Muscle of back (tissue), 11 donors: ENCODE measurements around the gene PTPRN2. TPM values are rescaled to one million over a fixed set of nuclear protein-coding genes. Genes with fewer than 3 reads are reported as not detected.
"Not testable (repeated sequence)": the region's sequence is repeated elsewhere in the genome, so short reads cannot be mapped to it uniquely, and the experiment has no call there.

Source experiments
- DNase-seq, 3 donors: peaks; one replicate each; pipeline versions ENCODE4 v3.0.0 to v3.0.0-alpha.2; 2013
- polyA plus RNA-seq, 10 donors: library from polyadenylated mRNA; unstranded; fragments of 120-200 nt; gene quantifications; one replicate each; pipeline ENCODE4 v1.2.1, GENCODE V29; 2013; ENCODE audit not compliant: insufficient read length in 10 of 10

PTPRN2 gene
- polyA plus RNA-seq, 10 donors, result 1.8 to 3.1 (median 2.1) TPM

DNA sequence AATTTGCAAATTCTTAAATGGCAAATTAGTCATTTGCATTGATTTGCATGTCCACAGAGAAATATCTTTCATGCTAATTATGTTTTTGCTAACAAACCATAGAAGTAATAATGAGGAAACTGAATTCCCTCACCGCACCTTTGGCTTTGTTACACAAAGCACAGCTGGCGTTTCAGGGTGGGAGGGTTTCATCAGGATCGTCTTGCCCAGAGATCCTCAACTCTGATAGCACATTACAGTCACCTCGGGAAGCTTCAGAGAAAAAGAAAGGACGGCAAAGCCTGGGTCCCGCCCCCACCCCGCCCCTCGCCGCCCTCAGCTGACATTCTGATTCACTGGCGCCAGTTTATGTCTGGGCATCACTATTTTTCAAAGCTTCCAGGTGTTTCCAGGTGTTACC, 119.4 kb downstream of the PTPRN2 start:
- DNase-seq, result no peak

DNA sequence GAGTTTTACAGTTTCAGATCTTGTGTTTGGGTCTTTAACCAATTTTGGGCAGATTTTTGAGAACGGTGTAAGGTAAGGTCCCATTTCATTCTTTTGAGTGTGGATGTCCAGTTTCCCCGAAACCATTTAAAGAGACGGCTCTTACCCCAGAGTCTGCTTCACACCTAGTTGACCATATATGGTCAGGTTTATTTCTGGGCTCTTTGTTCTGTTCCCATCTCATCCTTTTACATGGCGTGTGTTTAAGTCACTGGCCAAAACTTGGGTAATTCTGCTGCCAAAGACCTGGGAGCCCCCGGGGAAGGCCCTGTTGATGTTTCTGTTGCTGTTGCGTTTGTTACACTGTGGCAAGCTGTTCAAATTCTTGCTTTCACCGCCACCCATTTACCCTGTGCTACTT, 120.1 kb downstream of the PTPRN2 start:
- no peak for DNase-seq

DNA sequence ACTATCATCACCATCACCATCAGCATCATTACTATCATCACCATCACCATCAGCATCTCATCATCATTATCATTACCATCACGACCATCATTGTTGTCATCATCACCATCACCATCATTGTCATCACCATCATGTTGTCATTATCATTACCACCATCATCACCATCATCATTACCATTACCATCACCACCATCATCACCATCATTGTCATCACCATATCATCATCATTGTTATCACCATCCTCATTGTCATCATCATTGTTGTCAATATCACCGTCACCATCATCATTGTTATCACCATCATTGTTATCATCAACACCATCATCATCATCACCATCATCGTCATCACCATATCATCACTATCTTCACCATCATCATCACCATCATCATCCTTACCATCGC, 124.3 kb downstream of the PTPRN2 start:
- DNase-seq, result no peak

DNA sequence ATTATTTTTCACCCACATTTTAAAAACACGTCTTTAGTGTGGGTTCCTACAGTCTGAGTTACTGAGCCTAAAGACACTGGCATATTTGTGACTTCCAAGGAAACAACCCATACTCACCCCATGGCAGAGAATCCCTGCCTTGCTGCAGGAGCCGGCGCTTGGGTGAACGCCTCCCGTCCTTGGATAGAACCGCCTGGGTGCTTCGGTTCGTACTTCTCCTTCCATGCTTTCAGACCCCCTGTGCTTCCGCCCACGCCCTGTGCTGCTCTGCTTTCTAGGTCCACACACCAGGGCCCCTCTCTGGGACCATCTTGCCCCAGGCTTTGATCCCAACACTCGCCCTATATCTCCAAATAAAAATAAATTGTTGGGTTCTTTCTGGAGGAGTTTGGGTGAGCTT, 125.8 kb downstream of the PTPRN2 start:
- no peak for DNase-seq

DNA sequence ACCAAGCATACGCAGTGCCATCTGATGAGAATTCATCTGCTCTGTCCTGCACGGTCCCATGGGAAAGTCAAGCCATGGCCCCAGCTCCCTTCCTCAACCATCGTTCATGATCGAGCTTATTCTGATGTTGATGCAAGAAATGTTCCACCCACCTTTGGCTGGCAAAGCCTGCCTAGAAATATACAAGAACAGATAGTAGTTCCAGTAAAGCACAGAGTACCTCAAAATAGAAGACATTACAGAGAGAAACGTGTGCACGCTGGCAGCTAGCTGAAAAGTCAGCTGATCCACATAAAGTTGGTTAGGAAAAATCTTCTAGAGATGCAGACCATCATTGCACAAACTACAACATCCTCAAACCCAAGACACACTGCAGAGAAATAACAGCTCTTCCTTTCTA, 127.0 kb downstream of the PTPRN2 start:
- DNase-seq, result no peak

DNA sequence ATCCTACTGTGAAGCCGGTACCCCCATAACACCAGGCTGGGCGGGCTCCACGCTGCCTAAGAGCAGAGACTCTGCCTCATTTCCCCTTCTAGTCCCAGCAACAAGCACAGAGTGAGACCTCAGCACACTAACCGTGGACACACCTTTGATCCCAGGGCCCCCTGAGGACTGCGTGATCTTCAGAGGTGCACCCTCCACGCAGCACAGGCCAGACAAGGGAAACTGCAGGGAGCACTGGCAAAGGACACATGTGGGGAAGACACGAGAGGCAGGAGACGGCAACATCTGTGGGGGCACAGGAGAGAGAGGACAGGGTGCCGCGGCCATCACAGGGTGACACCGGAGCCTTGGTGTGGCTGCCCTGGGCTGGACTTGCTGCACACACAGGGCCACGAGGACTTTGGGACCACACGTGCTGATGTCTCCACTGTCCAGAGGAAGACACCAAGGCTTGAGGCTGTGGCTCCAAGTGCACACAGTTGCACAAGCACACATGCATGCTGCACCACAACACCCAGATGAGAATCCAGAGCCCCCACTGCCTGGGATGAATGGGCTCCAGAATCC, 128.8 kb downstream of the PTPRN2 start:
- DNase-seq, result no peak

DNA sequence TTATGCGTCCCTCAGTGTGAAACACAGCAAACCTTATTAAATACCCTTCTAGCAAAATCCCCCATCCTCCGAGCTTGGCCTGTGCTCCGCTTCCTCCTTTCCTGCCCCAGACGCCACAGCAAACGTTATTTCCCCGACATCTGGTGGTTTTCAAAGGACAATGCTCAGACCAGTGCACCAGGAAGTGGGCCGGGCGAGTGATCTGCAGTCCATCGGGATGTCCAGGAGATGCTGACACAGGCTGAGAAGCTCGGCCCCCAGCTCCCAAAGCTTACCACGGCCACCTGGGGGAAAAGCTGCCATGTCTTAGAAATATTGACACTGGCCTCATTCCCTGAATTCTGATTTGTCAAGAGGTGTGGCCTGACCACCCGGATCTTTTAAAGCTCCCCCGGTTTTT, 129.5 kb downstream of the PTPRN2 start:
- no peak for DNase-seq

DNA sequence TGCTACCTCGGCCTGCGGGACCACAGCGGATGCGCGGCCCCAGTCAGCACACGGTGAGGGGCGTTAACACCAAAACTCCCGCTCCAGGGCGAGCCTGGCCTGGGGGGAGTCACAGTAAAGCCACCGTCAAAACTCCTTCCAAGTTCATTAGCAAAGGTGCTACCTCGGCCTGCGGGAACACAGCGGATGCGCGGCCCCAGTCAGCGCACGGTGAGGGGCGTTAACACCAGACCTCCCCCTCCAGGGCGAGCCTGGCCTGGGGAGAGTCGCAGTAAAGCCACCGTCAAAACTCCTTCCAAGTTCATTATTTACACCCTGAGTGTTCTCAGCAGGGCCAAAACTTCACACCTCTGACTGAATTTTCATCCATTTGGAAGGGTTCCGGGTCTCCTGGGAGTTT, 130.0 kb downstream of the PTPRN2 start:
- DNase-seq, result not testable (repeated sequence)

DNA sequence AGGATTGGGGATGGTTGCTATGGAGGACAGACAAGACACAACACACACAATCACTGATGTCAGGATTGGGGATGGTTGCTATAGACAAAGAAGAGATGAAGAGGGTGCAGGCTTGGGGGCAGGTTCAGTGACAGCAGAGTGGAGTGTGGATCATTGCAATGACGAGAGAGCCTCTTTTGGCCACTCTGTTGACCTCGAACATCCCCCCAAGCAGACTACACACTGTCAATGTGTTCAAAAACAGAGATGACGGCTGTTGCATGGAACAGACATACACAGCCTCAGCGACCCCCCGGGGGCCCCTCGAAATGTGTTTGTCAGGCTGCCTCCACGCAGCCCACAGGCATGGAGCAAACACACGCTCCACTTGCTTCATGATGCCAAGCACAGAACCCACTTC, 133.0 kb downstream of the PTPRN2 start:
- DNase-seq, result no peak

DNA sequence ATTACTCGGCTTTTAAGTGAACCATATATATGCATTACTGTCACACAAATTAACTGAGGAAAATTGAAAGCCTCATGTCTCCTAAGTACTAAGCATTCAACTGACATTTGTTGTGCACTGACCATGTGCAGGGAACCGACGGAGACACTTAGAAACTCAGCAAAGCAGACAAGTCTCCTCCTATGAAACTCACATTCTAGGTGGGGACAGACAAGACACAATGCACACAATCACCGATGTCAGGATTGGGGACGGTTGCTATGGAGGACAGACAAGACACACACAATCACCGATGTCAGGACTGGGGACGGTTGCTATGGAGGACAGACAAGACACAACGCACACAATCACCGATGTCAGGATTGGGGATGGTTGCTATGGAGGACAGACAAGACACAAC, 134.0 kb downstream of the PTPRN2 start:
- DNase-seq, result no peak

DNA sequence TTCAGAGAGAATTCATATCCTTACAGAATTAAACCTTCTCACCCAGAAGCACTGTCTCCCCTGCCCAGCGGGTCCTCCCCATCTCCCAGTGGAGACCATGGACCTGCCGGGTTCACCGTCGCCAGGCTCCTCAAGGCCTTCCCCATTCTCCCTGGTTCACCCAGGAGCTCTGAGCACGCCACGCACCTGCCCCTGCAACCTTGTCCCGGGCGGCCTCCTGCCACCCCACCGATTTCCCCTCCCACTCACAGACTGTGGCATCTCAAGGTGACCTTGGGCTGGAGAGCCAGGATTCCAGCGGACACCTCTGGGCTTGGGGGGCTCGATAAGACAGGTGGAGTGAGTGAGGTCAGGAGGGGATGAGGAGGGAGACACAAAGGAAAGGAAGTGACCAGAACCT, 135.3 kb downstream of the PTPRN2 start:
- DNase-seq, result no peak

DNA sequence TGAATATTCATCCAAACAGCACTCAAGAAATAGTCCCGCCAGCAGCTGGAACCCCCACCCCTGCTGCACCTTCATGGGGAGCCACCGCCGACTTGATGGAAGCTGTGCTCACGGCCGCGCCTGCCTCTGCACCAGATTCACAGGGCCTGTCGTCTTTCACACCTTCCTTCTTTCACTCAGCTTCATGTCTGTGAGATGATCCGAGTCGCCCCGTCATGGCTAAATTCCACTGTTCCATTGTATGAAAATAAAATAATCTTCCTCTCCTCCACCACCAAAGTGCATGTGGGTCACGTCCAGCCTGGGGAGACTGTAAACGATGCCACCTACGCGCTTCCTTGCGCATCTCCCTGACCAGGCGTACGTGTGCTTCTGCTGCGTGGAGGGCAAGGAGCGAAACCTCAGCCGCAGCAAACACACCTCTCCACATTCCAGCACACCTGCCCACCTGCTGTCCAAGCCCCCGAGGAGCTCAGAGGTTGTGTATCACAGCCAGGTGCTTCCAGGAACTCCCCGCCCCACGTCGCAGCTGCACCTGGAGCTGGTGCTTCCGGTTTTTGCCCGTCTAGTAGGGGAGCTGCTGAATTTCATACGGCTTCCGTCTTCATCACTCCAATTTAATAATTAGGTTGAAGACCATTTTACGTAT, 137.0 kb downstream of the PTPRN2 start:
- DNase-seq, result no peak

DNA sequence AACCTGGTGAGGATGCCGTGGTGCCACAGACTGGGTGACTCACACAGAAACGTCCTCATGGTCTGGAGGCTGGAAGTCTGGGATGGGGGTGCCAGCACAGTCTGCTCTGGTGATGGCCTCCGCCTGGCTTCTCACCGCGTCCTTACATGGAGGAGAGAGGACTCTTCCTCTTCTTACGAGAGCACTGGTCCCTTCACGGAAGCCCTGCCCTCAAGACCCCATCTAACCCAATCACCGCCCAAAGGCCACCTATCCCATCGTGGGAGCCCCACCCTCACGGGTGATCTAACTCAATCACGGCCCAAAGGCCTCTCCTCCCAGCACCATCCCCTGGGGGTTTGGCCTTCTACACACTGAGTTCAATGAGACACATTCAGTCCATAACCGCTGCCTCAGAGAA, 137.7 kb downstream of the PTPRN2 start:
- no peak for DNase-seq

DNA sequence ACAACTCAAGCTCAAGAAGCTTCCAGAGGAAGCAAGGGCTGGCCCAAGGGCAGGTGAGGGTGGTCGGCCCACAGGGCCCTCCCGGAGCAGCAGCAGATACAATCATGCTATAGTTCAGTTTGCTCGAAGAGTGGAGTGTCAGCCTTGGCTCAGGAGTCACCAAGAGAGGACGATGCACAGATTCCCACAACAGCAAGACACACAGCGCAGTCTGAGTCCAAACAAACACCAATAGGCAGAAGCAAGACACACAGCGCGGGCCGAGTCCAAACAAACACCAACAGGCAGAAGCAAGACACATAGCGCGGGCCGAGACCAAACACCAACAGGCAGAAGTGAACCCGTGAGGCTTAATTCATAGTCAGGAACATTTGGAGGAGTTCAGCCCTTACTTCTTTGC, 138.4 kb downstream of the PTPRN2 start:
- no peak for DNase-seq

DNA sequence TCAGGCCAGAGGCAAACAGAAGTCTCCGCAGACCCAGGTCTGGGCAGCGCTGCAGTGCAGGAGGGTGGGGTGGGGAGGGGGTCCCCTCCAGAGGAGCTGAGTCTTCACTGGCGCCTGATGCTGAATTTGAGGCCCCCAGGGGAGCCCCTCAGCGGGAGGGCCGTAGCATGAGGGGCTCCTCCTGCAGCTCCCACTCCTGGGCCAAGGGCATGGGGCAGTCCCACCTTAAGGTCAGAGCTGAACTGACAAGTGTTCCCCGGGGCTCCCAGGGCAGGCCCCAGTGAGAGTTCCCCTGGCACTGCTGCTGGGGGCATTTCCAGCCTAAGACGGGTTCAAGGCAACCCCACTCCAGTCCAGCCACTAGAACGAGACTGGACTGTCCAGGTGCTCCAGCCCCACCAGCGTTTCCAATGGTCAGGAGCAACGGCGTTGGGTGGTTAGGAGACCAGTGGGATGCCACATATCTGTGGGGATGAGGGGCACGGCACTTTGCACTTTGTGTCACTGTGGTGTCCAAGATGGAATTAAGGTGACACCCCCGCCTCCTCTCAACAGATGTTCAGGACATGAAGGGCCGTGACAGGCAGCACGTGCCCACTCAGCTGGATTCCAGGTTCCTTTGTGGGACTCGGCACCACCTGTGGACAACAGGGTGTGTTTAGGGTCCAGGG, 139.1 kb downstream of the PTPRN2 start:
- DNase-seq, result no peak

DNA sequence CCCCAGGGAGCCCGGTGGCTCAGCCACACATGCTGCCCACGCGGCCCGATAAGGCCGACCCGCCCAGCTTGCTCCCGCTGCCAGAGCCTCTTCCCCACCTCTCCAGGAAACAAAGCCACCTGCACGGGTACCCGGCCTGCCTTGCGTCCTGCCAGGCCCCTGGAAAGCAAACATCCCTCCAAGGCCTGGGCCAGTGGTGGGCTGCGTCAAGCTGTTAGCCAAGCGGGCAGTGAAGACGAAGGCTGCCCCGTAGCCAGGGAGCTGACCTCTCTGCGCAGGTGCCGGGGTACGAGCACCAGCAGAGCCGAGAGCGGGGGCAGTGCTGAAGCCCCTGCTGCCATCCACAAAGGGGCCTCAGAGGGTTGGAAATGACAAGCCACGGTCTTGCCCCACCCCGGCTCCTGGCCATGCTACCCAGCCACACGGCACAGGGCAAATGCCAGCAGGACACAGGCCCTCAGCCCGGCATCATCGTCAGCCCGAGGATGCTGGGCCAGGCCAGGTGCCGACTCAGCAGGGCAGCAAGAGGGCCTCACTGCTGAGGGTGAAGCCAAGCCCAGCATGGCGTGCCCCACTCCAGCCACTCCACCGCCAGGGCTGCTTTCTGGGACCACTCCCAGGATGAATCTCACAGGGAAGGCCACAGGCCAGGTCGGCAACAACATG, 140.0 kb downstream of the PTPRN2 start:
- DNase-seq, result no peak

DNA sequence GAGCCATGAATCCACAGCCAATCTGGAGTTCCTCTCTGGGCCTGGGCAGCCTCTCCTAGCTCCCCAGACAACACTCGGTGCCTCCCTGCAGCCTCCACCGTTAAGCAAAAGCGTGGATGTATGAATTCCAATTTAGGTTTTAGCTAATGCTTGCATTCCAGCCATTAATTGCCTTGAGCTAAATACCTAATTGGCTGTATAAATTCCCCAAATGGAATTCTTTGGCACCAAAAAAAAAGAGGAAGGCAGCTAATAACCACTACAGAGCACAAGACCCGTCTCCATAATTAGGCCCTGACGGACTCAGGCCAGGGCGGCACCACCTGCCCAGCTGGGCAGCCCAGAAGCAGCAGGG, 140.5 kb downstream of the PTPRN2 start:
- no peak for DNase-seq

DNA sequence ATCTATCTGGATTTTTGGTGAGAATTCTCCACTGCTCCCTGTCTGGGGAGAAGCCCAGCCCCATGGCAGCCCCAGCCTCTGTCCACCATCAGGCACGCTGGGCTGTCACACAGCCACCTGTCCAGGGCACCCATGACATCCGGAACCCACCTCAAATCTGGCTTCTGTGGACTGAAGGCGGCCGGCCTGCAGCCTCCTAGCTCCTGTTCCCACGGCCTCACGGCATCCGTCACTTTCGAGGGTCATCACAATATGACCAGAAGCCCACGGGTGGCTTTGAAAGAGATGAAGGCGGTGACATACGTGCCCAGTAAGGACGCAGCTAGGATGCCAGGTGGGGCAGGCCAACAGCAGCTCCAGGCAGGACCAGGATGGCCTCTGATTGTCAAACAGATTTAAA, 140.9 kb downstream of the PTPRN2 start:
- no peak for DNase-seq

DNA sequence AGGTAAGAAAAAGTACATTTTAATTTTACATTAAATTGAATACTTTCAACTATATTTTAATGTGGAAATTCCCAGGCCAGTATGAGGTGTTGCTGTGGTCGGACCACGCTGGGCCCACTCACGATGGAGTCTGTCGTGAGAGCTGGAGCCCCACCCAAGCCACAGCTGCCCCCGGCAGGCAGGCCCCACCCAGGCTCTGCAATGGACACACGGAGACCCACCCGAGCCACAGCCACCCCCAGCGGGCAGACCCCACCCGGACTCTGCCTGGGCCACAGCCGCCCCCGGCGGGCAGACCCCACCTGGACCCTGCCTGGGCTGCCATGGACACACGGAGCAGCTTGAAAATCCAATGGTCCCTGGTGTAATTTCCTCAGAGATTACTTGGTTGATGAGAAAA, 141.3 kb downstream of the PTPRN2 start:
- no peak for DNase-seq

DNA sequence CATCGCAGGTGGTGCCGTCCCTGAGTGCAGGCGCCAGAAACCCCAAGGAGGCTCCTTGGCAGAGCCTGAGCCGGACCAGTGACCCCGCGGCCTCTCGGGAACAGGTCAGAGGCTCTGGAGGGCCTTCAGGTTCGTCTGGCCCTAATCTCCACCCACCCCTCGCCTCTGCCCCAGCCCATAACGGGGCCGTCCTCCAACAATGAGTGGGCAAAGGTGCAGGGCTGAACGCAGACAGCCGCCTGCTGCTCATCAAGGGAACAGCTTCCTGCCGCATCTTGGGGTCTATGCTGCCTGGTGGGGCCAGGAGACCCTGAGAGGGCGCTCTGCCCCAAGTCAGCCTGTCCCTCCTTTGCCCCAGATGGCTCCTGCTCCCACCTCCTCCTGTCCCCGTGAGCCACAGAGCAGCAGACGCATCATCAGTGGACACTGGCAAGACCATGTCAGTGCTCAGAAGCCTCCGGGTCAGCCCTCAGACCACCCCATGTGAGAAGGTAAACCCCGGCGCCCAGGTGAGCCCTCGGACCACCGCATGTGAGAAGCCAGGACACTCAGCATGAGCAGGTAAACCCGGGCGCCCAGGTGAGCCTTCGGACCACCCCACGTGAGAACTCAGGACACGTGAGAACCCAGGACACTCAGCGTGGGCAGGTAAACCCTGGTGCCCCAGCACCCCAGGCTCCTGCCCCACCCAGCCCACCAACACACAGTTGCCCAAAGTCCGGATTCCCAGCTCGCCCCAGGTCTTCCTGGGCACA, 142.0 kb downstream of the PTPRN2 start:
- no peak for DNase-seq

DNA sequence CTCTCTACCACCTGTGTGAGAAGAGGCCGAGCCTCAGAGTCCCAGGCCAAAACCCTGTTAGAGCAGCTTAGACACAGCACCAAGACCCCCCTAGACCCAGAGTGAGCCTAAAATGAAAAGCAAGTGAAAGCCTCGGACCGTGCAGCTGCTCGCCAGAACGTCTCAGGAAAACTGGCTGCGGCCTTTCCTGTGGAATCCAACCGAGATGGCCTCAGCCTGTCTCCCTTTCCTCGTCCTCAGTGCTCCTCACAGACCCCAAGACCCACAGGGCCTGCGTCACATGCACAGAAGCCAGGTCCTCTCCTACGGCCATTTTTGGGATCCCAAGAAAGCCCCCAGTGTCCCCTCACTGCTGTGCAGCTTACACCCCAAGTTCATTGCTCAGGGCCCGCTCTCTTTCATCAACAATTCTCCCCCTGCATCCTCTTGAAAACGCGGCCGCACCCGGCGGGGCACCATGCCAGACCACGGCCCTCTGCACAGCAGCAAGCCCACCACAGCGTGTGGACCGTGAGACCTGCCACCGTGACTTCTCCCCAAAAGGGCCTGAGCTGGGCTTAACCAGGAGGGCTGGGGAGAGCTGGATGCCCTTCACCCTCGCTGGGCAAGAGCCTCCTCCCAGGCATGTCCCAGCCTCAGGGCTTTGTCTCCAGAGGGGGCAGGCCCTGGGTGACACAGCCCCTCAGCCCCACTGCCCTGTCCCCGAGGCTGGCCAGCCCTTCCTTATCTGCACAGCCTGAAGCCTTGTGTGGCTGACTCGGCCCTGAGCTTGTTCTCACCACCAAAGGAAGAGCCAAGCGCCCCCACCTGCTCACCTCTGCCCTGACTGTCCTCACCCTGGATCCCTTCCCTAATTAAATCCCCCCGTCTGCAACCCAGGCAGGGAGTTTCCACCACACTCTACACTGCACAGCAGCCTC, 142.9 kb downstream of the PTPRN2 start:
- no peak for DNase-seq
